ENCODE results near the gene EFCAB14.
"Not testable (repeated sequence)": the region's sequence is repeated elsewhere in the genome, so short reads cannot be mapped to it uniquely, and the experiment has no call there.

EFCAB14 gene

GRCh38 chr1:46659307-46659870 is 59.5 kb downstream of the EFCAB14 start:
- Mint-ChIP-seq H3K27ac (no peak overlapping the region), H3K36me3 (ENCODE audit: low read depth) (peaks cover 43% of the 10 kb centered on the region), H3K9me3 (peaks cover 6% of the 10 kb centered on the region), H3K27me3 (no peaks in the 10 kb centered on the region), H3K4me1 (ENCODE audit: low read depth) (peaks cover 8% of the 10 kb centered on the region), H3K4me3 (no peak overlapping the region)

GRCh38 chr1:46657775-46658174 is 61.1 kb downstream of the EFCAB14 start:
- Mint-ChIP-seq H3K27ac (no peak overlapping the region), H3K36me3 (ENCODE audit: low read depth) (peaks cover 45% of the 10 kb centered on the region), H3K9me3 (peaks cover 6% of the 10 kb centered on the region), H3K4me3 (no peak overlapping the region), H3K4me1 (ENCODE audit: low read depth) (peaks cover 22% of the 10 kb centered on the region), H3K27me3 (no peaks in the 10 kb centered on the region)

DNA sequence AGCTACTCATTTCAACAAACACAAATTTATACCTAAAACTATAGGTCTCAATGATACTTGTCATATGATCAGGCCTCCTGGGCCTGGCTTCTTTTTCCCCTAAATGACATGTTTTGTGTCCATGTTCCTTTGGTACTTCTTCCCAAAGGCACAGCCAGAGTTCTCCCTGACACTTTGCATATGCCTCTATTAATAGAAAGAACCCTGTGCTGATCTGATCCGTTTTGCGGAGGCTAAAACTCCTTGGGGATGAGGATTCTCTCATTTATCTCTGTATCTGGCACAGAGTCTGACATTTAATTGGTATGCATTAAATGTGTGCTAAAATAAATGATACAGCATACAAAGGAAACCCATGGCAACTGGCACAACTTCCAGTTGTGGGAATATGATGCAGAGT is 62.3 kb downstream of the EFCAB14 start:
- Mint-ChIP-seq H3K36me3 (ENCODE audit: low read depth) (peaks cover 55% of the 10 kb centered on the region), H3K9me3 (peaks cover 6% of the 10 kb centered on the region), H3K4me1 (ENCODE audit: low read depth) (peaks cover 25% of the 10 kb centered on the region), H3K4me3 (no peak overlapping the region), H3K27ac (no peak overlapping the region), H3K27me3 (no peaks in the 10 kb centered on the region)

- Mint-ChIP-seq H3K4me3 (no peak overlapping the region), H3K36me3 (ENCODE audit: low read depth) (peaks cover 55% of the 10 kb centered on the region), H3K27me3 (no peaks in the 10 kb centered on the region), H3K4me1 (ENCODE audit: low read depth) (peaks cover 25% of the 10 kb centered on the region), H3K27ac (no peak overlapping the region), H3K9me3 (peaks cover 6% of the 10 kb centered on the region)
These were observed 63.1 kb downstream of the EFCAB14 start for GRCh38 chr1:46655848-46656247.

DNA sequence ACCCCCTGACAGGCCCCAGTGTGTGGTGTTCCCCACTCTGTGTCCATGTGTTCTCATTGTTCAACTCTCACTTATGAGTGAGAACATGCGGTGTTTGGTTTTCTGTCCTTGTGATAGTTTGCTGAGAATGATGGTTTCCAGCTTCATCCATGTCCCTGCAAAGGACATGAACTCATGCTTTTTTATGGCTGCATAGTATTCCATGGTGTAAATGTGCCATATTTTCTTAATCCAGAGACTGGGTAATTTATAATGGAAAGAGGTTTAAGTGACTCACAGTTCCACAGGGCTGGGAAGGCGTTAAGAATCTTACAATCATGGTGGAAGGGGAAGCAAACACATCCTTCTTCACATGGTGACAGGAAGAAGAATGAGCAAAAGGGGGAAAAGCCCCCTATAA is 64.2 kb downstream of the EFCAB14 start:
- not testable (repeated sequence) for H3K9me3 Mint-ChIP-seq, H3K27me3 Mint-ChIP-seq, H3K27ac Mint-ChIP-seq, H3K4me3 Mint-ChIP-seq
- H3K4me1 Mint-ChIP-seq (ENCODE audit: low read depth): peaks cover 17% of the 10 kb centered on the region
- H3K36me3 Mint-ChIP-seq (ENCODE audit: low read depth): peaks cover 67% of the 10 kb centered on the region

GRCh38 chr1:46654012-46654411 is 64.9 kb downstream of the EFCAB14 start:
- Mint-ChIP-seq H3K36me3 (ENCODE audit: low read depth) (peaks cover 73% of the 10 kb centered on the region), H3K4me1 (ENCODE audit: low read depth) (peaks cover 17% of the 10 kb centered on the region), H3K27me3 (no peaks in the 10 kb centered on the region), H3K9me3 (peaks cover 10% of the 10 kb centered on the region), H3K4me3 (no peak overlapping the region), H3K27ac (peak overlapping the region; percentile 54)

DNA sequence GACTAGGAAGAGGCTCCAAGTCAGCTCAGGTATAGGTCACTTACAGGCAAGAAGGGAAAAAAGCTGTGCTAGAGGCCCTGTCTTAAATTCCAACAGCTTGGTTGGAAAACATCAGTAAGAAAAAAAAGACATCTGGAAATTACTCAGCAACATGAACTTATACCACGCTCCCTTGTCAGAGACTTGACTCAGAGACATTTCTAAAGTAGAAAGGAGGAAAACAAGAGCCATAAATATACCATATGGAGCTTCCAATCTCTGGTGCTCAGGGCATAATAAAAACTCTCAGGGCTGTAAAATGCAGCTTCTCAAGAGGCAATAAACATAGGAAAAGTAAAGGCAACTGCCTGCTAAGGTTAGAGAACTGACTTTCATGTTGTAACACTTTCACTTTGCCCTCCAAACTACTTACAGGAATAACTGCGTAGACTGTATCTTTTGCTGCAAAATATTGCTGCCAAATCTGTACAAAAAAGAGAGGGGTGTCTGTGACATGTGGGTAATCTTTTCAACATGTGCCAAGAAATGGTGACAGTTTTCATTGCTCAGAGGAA is 65.4 kb downstream of the EFCAB14 start:
- peak overlapping the region; percentile 54 for H3K27ac Mint-ChIP-seq
- peaks cover 73% of the 10 kb centered on the region for H3K36me3 Mint-ChIP-seq (ENCODE audit: low read depth)
- no peak overlapping the region for H3K4me3 Mint-ChIP-seq

GRCh38 chr1:46652321-46653100 is 66.4 kb downstream of the EFCAB14 start:
- Mint-ChIP-seq H3K9me3 (peaks cover 10% of the 10 kb centered on the region), H3K27ac (peak overlapping the region; percentile 54), H3K4me1 (ENCODE audit: low read depth) (peaks cover 17% of the 10 kb centered on the region), H3K36me3 (ENCODE audit: low read depth) (peaks cover 70% of the 10 kb centered on the region), H3K4me3 (no peak overlapping the region), H3K27me3 (no peaks in the 10 kb centered on the region)

More for the DNA sequence above, 65.4 kb downstream of the EFCAB14 start:
- Mint-ChIP-seq H3K27me3 (no peaks in the 10 kb centered on the region), H3K4me1 (ENCODE audit: low read depth) (peaks cover 17% of the 10 kb centered on the region), H3K9me3 (peaks cover 10% of the 10 kb centered on the region)

DNA sequence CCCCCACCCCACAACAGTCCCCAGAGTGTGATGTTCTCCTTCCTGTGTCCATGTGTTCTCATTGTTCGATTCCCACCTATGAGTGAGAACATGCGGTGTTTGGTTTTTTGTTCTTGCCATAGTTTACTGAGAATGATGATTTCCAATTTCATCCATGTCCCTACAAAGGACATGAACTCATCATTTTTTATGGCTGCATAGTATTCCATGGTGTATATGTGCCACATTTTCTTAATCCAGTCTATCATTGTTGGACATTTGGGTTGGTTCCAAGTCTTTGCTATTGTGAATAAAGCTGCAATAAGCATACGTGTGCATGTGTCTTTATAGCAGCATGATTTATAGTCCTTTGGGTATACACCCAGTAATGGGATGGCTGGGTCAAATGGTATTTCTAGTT is 67.8 kb downstream of the EFCAB14 start:
- peaks cover 26% of the 10 kb centered on the region for H3K4me1 Mint-ChIP-seq (ENCODE audit: low read depth)
- H3K9me3 Mint-ChIP-seq, H3K27me3 Mint-ChIP-seq, H3K4me3 Mint-ChIP-seq, H3K27ac Mint-ChIP-seq: not testable (repeated sequence)
- H3K36me3 Mint-ChIP-seq (ENCODE audit: low read depth): peaks cover 72% of the 10 kb centered on the region

GRCh38 chr1:46650491-46650890 is 68.4 kb downstream of the EFCAB14 start:
- Mint-ChIP-seq H3K36me3 (ENCODE audit: low read depth) (peaks cover 65% of the 10 kb centered on the region), H3K9me3 (peaks cover 10% of the 10 kb centered on the region), H3K4me1 (ENCODE audit: low read depth) (peaks cover 26% of the 10 kb centered on the region), H3K4me3 (no peak overlapping the region), H3K27ac (no peak overlapping the region), H3K27me3 (no peaks in the 10 kb centered on the region)

DNA sequence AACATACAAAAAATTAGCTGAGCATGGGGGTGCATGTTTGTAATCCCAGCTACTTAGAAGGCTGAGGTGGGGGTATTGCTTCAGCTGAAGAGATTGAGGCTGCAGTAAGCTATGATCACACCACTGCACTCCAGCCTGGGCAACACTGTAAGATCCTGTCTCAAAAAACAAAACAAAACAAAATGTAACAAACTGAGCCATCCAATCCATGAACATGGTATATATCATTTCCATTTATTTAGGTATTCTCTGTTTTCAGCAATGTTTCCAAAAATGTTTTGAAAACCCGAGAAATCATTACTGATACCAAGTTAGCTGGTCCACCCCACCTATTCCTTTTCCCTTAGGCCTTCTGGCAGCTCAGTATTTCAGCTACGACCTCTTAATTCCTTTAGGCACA is 69.2 kb downstream of the EFCAB14 start:
- H3K36me3 Mint-ChIP-seq (ENCODE audit: low read depth): peaks cover 62% of the 10 kb centered on the region
- H3K27me3 Mint-ChIP-seq: no peaks in the 10 kb centered on the region

GRCh38 chr1:46647611-46648010 is 71.3 kb downstream of the EFCAB14 start:
- H3K4me3 Mint-ChIP-seq: no peak overlapping the region
- H3K27me3 Mint-ChIP-seq: no peaks in the 10 kb centered on the region
- H3K9me3 Mint-ChIP-seq: peaks cover 4% of the 10 kb centered on the region
- H3K27ac Mint-ChIP-seq: no peak overlapping the region
- H3K36me3 Mint-ChIP-seq (ENCODE audit: low read depth): peaks cover 54% of the 10 kb centered on the region
- peaks cover 10% of the 10 kb centered on the region for H3K4me1 Mint-ChIP-seq (ENCODE audit: low read depth)

More for the DNA sequence above, 69.2 kb downstream of the EFCAB14 start:
- Mint-ChIP-seq H3K27ac (no peak overlapping the region), H3K4me1 (ENCODE audit: low read depth) (peaks cover 26% of the 10 kb centered on the region), H3K4me3 (no peak overlapping the region), H3K9me3 (peaks cover 6% of the 10 kb centered on the region)

DNA sequence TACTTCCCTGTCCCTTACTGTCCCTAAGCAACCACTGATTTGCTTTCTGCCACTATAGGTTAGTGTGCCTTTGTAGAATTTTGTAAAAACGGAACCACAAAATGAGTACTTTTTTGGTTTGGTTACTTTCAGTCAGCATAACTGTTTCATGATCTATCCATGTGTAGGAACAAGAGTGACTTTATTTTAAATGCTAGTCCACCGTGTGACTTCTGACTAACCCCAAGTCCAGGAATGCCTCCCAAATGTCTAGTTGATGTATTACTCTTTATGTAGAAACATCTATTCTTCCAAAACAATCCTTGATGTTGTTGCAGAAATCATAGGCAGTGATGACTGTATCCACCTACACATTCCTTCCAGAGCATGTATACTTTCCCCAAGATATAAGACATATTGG is 72.1 kb downstream of the EFCAB14 start:
- Mint-ChIP-seq H3K36me3 (ENCODE audit: low read depth) (peaks cover 52% of the 10 kb centered on the region), H3K27ac (no peak overlapping the region), H3K4me1 (ENCODE audit: low read depth) (peaks cover 9% of the 10 kb centered on the region), H3K4me3 (no peak overlapping the region), H3K27me3 (no peaks in the 10 kb centered on the region), H3K9me3 (peaks cover 4% of the 10 kb centered on the region)

- Mint-ChIP-seq H3K4me3 (no peak overlapping the region), H3K9me3 (peaks cover 4% of the 10 kb centered on the region)
These were observed 72.6 kb downstream of the EFCAB14 start for GRCh38 chr1:46646331-46646730.

GRCh38 chr1:46645815-46646214 is 73.1 kb downstream of the EFCAB14 start:
- Mint-ChIP-seq H3K27ac (no peak overlapping the region), H3K4me1 (ENCODE audit: low read depth) (peaks cover 9% of the 10 kb centered on the region), H3K27me3 (no peaks in the 10 kb centered on the region), H3K4me3 (no peak overlapping the region), H3K9me3 (peaks cover 4% of the 10 kb centered on the region), H3K36me3 (ENCODE audit: low read depth) (peaks cover 58% of the 10 kb centered on the region)

More at GRCh38 chr1:46646331-46646730, 72.6 kb downstream of the EFCAB14 start:
- H3K36me3 Mint-ChIP-seq (ENCODE audit: low read depth): peaks cover 55% of the 10 kb centered on the region
- no peaks in the 10 kb centered on the region for H3K27me3 Mint-ChIP-seq
- peaks cover 9% of the 10 kb centered on the region for H3K4me1 Mint-ChIP-seq (ENCODE audit: low read depth)
- H3K27ac Mint-ChIP-seq: no peak overlapping the region

All from stimulated activated naive CD8-positive, alpha-beta T cell treated with anti-CD3 and anti-CD28 coated beads, Interleukin-15, Interleukin-2, amounts not matched to agents 100 ng/mL and 50 ng/mL, for 24 hours (primary cell).